GM19238 (cell line): ENCODE data around the gene GUCY1A2.

Source experiments
- DNase-seq: peaks from one replicate; pipeline ENCODE4 v3.0.0; 2011; ENCODE audit warnings: low spot score; ENCODE audit not compliant: insufficient read length

The GUCY1A2 gene

GRCh38 chr11:106999196-106999595 is 19.1 kb downstream of the GUCY1A2 start:
- DNase-seq, result no peak

GRCh38 chr11:106998916-106999188 is 19.4 kb downstream of the GUCY1A2 start:
- no peak for DNase-seq

GRCh38 chr11:106998116-106998915 is 20.0 kb downstream of the GUCY1A2 start:
- no peak for DNase-seq

GRCh38 chr11:106997227-106997626 is 21.0 kb downstream of the GUCY1A2 start:
- DNase-seq, result no peak

- no peak for DNase-seq
These were observed 21.6 kb downstream of the GUCY1A2 start for GRCh38 chr11:106996691-106997090.

- DNase-seq, result no peak
These were observed 27.9 kb downstream of the GUCY1A2 start for GRCh38 chr11:106990331-106990730.

GRCh38 chr11:106989078-106989455 is 29.2 kb downstream of the GUCY1A2 start:
- no peak for DNase-seq

GRCh38 chr11:106988151-106989077 is 29.9 kb downstream of the GUCY1A2 start:
- no peak for DNase-seq

GRCh38 chr11:106986673-106987072 is 31.6 kb downstream of the GUCY1A2 start:
- no peak for DNase-seq

- no peak for DNase-seq
These were observed 32.0 kb downstream of the GUCY1A2 start for GRCh38 chr11:106986261-106986660.

GRCh38 chr11:106983991-106984390 is 34.3 kb downstream of the GUCY1A2 start:
- no peak for DNase-seq

GRCh38 chr11:106983261-106983660 is 35.0 kb downstream of the GUCY1A2 start:
- no peak for DNase-seq

- DNase-seq, result no peak
These were observed 43.4 kb downstream of the GUCY1A2 start for GRCh38 chr11:106974831-106975230.

- no peak for DNase-seq
These were observed 46.4 kb downstream of the GUCY1A2 start for GRCh38 chr11:106971864-106972263.

GRCh38 chr11:106969644-106970355 is 48.5 kb downstream of the GUCY1A2 start:
- no peak for DNase-seq

- DNase-seq, result no peak
These were observed 55.3 kb downstream of the GUCY1A2 start for GRCh38 chr11:106962995-106963394.

- no peak for DNase-seq
These were observed 56.8 kb downstream of the GUCY1A2 start for GRCh38 chr11:106961518-106961917.

GRCh38 chr11:106961048-106961447 is 57.2 kb downstream of the GUCY1A2 start:
- no peak for DNase-seq

GRCh38 chr11:106959800-106960199 is 58.5 kb downstream of the GUCY1A2 start:
- DNase-seq, result no peak

- DNase-seq, result no peak
These were observed 58.9 kb downstream of the GUCY1A2 start for GRCh38 chr11:106959386-106959785.

GRCh38 chr11:106958517-106959248 is 59.6 kb downstream of the GUCY1A2 start:
- no peak for DNase-seq
